Activated CD8-positive, alpha-beta T cell treated with anti-CD3 and anti-CD28 coated beads, Interleukin-2, amount 10 ng/mL, durations not matched to agents 7 days and 5 days (primary cell): Measurements from ENCODE around the gene ZNF362. TPM values are rescaled to one million over a fixed set of nuclear protein-coding genes. Genes with fewer than 3 reads are reported as not detected.

Source experiments
- ATAC-seq: fragments of 150-1000 bp; cut with Tn5 transposase; one replicate; pipeline ENCODE4 v1.10.0; 2021; ENCODE audit warnings: moderate library complexity
- CTCF ChIA-PET: fragments of 350-600 bp; sonication (Branson Sonifier 250); formaldehyde crosslinking; loops from one replicate; lab custom pipeline; 2021; ENCODE audit warnings: antibody characterized with exemption; lab: Charles Lee
- POLR2A ChIA-PET: fragments of 350-600 bp; sonication (Branson Sonifier 250); formaldehyde crosslinking; loops from one replicate; lab custom pipeline; 2021; ENCODE audit warnings: antibody characterized with exemption; lab: Charles Lee
- DNase-seq: peaks from one replicate; pipeline ENCODE4 v3.0.0-alpha.2; 2020
- H3K27ac Mint-ChIP-seq: one replicate; pipeline ENCODE4 v1.8.0; 2021; ENCODE audit warnings: mild to moderate bottlenecking, mixed read lengths
- H3K27me3 Mint-ChIP-seq: one replicate; pipeline ENCODE4 v1.8.0; 2021; ENCODE audit warnings: low read depth, mixed read lengths
- H3K36me3 Mint-ChIP-seq: one replicate; pipeline ENCODE4 v1.8.0; 2021; ENCODE audit warnings: low read depth, mixed read lengths
- H3K4me1 Mint-ChIP-seq: one replicate; pipeline ENCODE4 v1.8.0; 2021; ENCODE audit warnings: low read depth, mixed read lengths
- H3K4me3 Mint-ChIP-seq: one replicate; pipeline ENCODE4 v1.8.0; 2021; ENCODE audit warnings: mild to moderate bottlenecking, mixed read lengths
- H3K9me3 Mint-ChIP-seq: one replicate; pipeline ENCODE4 v1.8.0; 2022; ENCODE audit warnings: mixed read lengths; ENCODE audit not compliant: insufficient read depth
- total RNA-seq, 2 experiments: library from RNA; stranded (reverse); gene quantifications; one replicate each; pipeline ENCODE4 v1.2.3, GENCODE V29; 2021

The ZNF362 gene
- total RNA-seq, 2 experiments from 2014 or later: 17.3 to 19.7 TPM

- no peak overlapping the region for H3K27ac Mint-ChIP-seq
- ChIA-PET POLR2A (no interaction called here), CTCF (interaction anchor here (1.6 kb wide), 1 partner anchor 38 kb away, joined by 3 read pairs; no protein-coding TSS in a partner anchor)
- H3K9me3 Mint-ChIP-seq: no peaks in the 10 kb centered on the region
- H3K27me3 Mint-ChIP-seq: no peaks in the 10 kb centered on the region
- H3K4me3 Mint-ChIP-seq: no peak overlapping the region
- peaks cover 10% of the 10 kb centered on the region for H3K4me1 Mint-ChIP-seq
- peaks cover 42% of the 10 kb centered on the region for H3K36me3 Mint-ChIP-seq
- no peak for ATAC-seq
- DNase-seq: no peak
Observed at GRCh38 chr1:33332881-33333280, 76.6 kb downstream of the ZNF362 start.

GRCh38 chr1:33334081-33334552, 77.8 kb downstream of the ZNF362 start:
- ChIA-PET CTCF (interaction anchor here (1.6 kb wide), 1 partner anchor 39 kb away, joined by 3 read pairs; no protein-coding TSS in a partner anchor), POLR2A (no interaction called here)
- Mint-ChIP-seq H3K9me3 (no peaks in the 10 kb centered on the region), H3K27me3 (no peaks in the 10 kb centered on the region), H3K4me3 (no peak overlapping the region), H3K36me3 (peaks cover 31% of the 10 kb centered on the region), H3K4me1 (peaks cover 10% of the 10 kb centered on the region), H3K27ac (no peak overlapping the region)
- ATAC-seq: no peak
- DNase-seq: no peak

GRCh38 chr1:33335020-33335419, 78.7 kb downstream of the ZNF362 start:
- Mint-ChIP-seq H3K9me3 (no peaks in the 10 kb centered on the region), H3K36me3 (peaks cover 25% of the 10 kb centered on the region), H3K4me3 (no peak overlapping the region), H3K4me1 (peaks cover 12% of the 10 kb centered on the region), H3K27ac (peak overlapping the region; percentile 58), H3K27me3 (no peaks in the 10 kb centered on the region)
- ATAC-seq: no peak
- no peak for DNase-seq
- POLR2A ChIA-PET: no interaction called here
- CTCF ChIA-PET: interaction anchor here (3.3 kb wide), 1 partner anchor 39 kb away, joined by 13 read pairs; no protein-coding TSS in a partner anchor

- Mint-ChIP-seq H3K4me1 (peaks cover 21% of the 10 kb centered on the region), H3K27ac (no peak overlapping the region), H3K36me3 (peaks cover 26% of the 10 kb centered on the region), H3K27me3 (no peaks in the 10 kb centered on the region), H3K9me3 (no peaks in the 10 kb centered on the region), H3K4me3 (no peak overlapping the region)
- CTCF ChIA-PET: interaction anchor here (0.7 to 3.3 kb wide), 4 partner anchors 14 to 41 kb away, joined by 3 to 13 read pairs (median 3); no protein-coding TSS in a partner anchor
- ATAC-seq (no peak), DNase-seq (no peak)
- POLR2A ChIA-PET: no interaction called here
Observed at GRCh38 chr1:33336580-33336979, 80.3 kb downstream of the ZNF362 start.

GRCh38 chr1:33337441-33337840, 81.1 kb downstream of the ZNF362 start:
- ATAC-seq: no peak
- CTCF ChIA-PET: interaction anchor here (1.2 to 3.3 kb wide), 2 partner anchors 39 to 42 kb away, joined by 3 to 13 read pairs; no protein-coding TSS in a partner anchor
- no peaks in the 10 kb centered on the region for H3K9me3 Mint-ChIP-seq
- no peak overlapping the region for H3K4me3 Mint-ChIP-seq
- H3K27ac Mint-ChIP-seq: no peak overlapping the region
- POLR2A ChIA-PET: no interaction called here
- no peaks in the 10 kb centered on the region for H3K27me3 Mint-ChIP-seq
- H3K36me3 Mint-ChIP-seq: peaks cover 22% of the 10 kb centered on the region
- peaks cover 21% of the 10 kb centered on the region for H3K4me1 Mint-ChIP-seq
- DNase-seq: no peak

GRCh38 chr1:33338048-33338439, 81.8 kb downstream of the ZNF362 start:
- POLR2A ChIA-PET: no interaction called here
- ATAC-seq: no peak
- CTCF ChIA-PET: interaction anchor here (1.0 to 2.5 kb wide), 2 partner anchors 10 to 42 kb away, joined by 3 to 13 read pairs; no protein-coding TSS in a partner anchor
- H3K4me1 Mint-ChIP-seq: peaks cover 21% of the 10 kb centered on the region
- no peak for DNase-seq
- no peaks in the 10 kb centered on the region for H3K9me3 Mint-ChIP-seq
- peaks cover 20% of the 10 kb centered on the region for H3K36me3 Mint-ChIP-seq
- H3K4me3 Mint-ChIP-seq: no peak overlapping the region
- H3K27ac Mint-ChIP-seq: no peak overlapping the region
- no peaks in the 10 kb centered on the region for H3K27me3 Mint-ChIP-seq

GRCh38 chr1:33338440-33339211, 82.3 kb downstream of the ZNF362 start:
- Mint-ChIP-seq H3K27me3 (no peaks in the 10 kb centered on the region), H3K36me3 (peaks cover 22% of the 10 kb centered on the region), H3K4me1 (peaks cover 23% of the 10 kb centered on the region), H3K4me3 (no peak overlapping the region), H3K9me3 (no peaks in the 10 kb centered on the region), H3K27ac (no peak overlapping the region)
- ChIA-PET POLR2A (no interaction called here), CTCF (interaction anchor here (1.0 to 2.5 kb wide), 2 partner anchors 9 to 43 kb away, joined by 3 to 13 read pairs; no protein-coding TSS in a partner anchor)
- DNase-seq: no peak
- no peak for ATAC-seq

- no peak overlapping the region for H3K27ac Mint-ChIP-seq
Observed at GRCh38 chr1:33339413-33339812, 83.1 kb downstream of the ZNF362 start.

GRCh38 chr1:33341190-33341589, 84.9 kb downstream of the ZNF362 start:
- H3K9me3 Mint-ChIP-seq: no peaks in the 10 kb centered on the region
- no peaks in the 10 kb centered on the region for H3K27me3 Mint-ChIP-seq
- no peak overlapping the region for H3K4me3 Mint-ChIP-seq
- peaks cover 24% of the 10 kb centered on the region for H3K36me3 Mint-ChIP-seq
- ChIA-PET POLR2A (no interaction called here), CTCF (no interaction called here)
- peaks cover 28% of the 10 kb centered on the region for H3K4me1 Mint-ChIP-seq
- no peak overlapping the region for H3K27ac Mint-ChIP-seq
- no peak for ATAC-seq
- no peak for DNase-seq

More at GRCh38 chr1:33339413-33339812, 83.1 kb downstream of the ZNF362 start:
- ATAC-seq (no peak), DNase-seq (no peak)
- no peaks in the 10 kb centered on the region for H3K9me3 Mint-ChIP-seq
- H3K4me1 Mint-ChIP-seq: peaks cover 31% of the 10 kb centered on the region
- H3K36me3 Mint-ChIP-seq: peaks cover 24% of the 10 kb centered on the region
- no peak overlapping the region for H3K4me3 Mint-ChIP-seq
- no peaks in the 10 kb centered on the region for H3K27me3 Mint-ChIP-seq
- POLR2A ChIA-PET: no interaction called here
- CTCF ChIA-PET: interaction anchor here (1.0 to 2.5 kb wide), 2 partner anchors 8 to 43 kb away, joined by 3 to 13 read pairs; no protein-coding TSS in a partner anchor

GRCh38 chr1:33342041-33342723, 85.9 kb downstream of the ZNF362 start:
- no peak for DNase-seq
- ChIA-PET POLR2A (interaction anchor here (0.8 kb wide), 1 partner anchor 8 kb away, joined by 3 read pairs; no protein-coding TSS in a partner anchor), CTCF (interaction anchor here (1.3 kb wide), 2 partner anchors 10 to 129 kb away, joined by 3 to 6 read pairs; no protein-coding TSS in a partner anchor)
- H3K27me3 Mint-ChIP-seq: no peaks in the 10 kb centered on the region
- no peak overlapping the region for H3K27ac Mint-ChIP-seq
- H3K36me3 Mint-ChIP-seq: peaks cover 34% of the 10 kb centered on the region
- no peak overlapping the region for H3K4me3 Mint-ChIP-seq
- H3K4me1 Mint-ChIP-seq: peaks cover 38% of the 10 kb centered on the region
- no peaks in the 10 kb centered on the region for H3K9me3 Mint-ChIP-seq
- no peak for ATAC-seq

GRCh38 chr1:33343539-33343938, 87.2 kb downstream of the ZNF362 start:
- Mint-ChIP-seq H3K36me3 (peaks cover 42% of the 10 kb centered on the region), H3K4me1 (peaks cover 52% of the 10 kb centered on the region), H3K27me3 (no peaks in the 10 kb centered on the region), H3K4me3 (no peak overlapping the region), H3K27ac (no peak overlapping the region), H3K9me3 (no peaks in the 10 kb centered on the region)
- no peak for ATAC-seq
- CTCF ChIA-PET: no interaction called here
- no peak for DNase-seq
- POLR2A ChIA-PET: no interaction called here
